Measurements from ENCODE around the gene DYSF. TPM values are rescaled to one million over a fixed set of nuclear protein-coding genes. Genes with fewer than 3 reads are reported as not detected.

Gene DYSF
- total RNA-seq, 2 donors from 2014 or later = 0.23 to 0.30 TPM

- no peaks in the 10 kb centered on the region for H3K36me3 Mint-ChIP-seq
- DNase-seq (ENCODE audit: low spot score in 2 of 2) (no peak), ATAC-seq (no peak)
- no peak overlapping the region for H3K27ac Mint-ChIP-seq
- no peaks in the 10 kb centered on the region for H3K9me3 Mint-ChIP-seq
Measured at GRCh38 chr2:71692621-71693277, 239.4 kb downstream of the DYSF start.

DNA sequence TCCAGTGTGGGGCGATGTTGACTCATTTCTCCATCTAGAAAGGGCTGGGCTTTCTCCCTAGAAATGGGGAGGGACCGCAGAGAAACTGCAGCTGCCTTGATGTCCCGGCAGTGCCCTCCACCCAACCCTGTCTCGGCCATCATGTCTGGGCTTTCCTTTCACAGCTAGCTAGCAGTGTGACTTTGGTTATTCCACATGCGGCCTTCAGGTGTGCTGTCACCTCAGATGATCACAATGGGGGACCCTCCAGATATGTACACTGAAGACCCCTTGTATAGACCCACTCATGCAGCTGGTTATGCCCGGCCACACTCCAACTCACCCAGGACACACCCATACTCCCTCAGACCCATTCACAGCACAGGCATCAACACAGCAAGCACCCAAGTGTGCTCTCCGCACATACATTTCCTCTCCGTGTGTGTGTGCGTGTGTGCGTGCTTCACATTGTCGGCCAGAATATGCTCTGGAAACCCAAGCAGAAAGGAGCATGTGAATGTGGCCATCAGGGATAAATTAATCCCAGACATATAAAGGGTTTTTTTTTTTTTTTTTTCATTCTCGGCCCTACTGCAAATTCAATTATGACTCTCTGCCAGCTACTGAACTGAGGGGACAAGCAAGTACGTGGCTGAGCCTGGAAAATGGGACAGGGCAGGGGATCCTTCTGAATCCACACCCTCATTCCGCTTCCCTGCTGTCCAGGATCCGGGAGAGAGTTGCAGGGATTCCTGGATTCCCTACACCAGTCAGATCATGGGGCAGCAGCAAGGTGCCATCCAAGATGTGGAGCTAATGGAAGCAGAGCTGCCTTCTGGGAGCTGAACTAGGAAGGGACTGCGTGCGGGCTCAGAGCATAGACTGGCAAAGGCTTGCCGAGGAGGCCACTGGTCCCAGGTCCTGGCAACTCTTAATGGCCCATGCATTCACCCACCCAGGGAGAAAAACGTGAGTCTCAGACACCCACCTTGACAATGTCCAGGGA lies 240.2 kb downstream of the DYSF start:
- no peaks in the 10 kb centered on the region for H3K9me3 Mint-ChIP-seq
- H3K36me3 Mint-ChIP-seq = no peaks in the 10 kb centered on the region
- H3K27ac Mint-ChIP-seq = no peak overlapping the region
- no peak for DNase-seq (ENCODE audit: low spot score in 2 of 2)
- no peak for ATAC-seq

DNA sequence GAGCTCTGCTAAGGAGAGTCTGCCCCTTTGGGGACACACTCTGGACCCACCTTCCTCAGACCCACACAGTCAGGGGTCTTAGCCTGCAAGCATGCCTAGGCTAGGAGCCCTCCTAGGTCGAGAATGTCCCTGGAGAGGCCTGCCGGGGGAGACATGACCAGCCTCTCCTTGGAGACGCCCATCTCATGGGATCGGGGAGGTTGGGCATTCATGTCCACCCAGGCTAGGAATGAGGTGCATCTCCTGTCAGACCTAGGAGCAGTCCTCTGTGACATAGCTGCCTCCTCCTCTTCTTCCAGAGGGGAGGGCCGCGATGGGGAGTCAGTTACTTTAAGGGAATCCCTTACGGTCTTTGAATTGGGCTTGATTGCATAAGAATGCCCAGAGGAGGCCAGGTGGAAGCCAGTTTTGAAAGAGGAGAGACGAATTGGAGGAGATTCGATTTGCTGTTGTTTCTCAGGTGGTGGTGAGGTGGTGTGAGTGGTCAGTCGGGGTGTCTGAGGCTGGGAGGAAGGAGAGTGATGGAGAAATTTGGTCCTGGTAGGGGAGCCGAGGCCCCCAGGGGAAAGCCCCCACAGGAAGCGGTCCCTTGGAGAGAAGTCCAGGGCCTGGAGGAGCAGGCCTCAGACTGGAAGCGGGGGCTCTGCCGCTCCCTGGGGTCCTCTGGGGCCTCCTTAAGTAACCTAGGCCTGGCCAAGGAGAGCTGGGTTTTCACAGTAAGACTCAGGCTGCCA lies 241.3 kb downstream of the DYSF start:
- DNase-seq (ENCODE audit: low spot score in 2 of 2) (no peak), ATAC-seq (no peak)
- H3K36me3 Mint-ChIP-seq = no peaks in the 10 kb centered on the region
- no peaks in the 10 kb centered on the region for H3K9me3 Mint-ChIP-seq
- peak overlapping the region in 1 of 2 donors; percentile 30 for H3K27ac Mint-ChIP-seq

DNA sequence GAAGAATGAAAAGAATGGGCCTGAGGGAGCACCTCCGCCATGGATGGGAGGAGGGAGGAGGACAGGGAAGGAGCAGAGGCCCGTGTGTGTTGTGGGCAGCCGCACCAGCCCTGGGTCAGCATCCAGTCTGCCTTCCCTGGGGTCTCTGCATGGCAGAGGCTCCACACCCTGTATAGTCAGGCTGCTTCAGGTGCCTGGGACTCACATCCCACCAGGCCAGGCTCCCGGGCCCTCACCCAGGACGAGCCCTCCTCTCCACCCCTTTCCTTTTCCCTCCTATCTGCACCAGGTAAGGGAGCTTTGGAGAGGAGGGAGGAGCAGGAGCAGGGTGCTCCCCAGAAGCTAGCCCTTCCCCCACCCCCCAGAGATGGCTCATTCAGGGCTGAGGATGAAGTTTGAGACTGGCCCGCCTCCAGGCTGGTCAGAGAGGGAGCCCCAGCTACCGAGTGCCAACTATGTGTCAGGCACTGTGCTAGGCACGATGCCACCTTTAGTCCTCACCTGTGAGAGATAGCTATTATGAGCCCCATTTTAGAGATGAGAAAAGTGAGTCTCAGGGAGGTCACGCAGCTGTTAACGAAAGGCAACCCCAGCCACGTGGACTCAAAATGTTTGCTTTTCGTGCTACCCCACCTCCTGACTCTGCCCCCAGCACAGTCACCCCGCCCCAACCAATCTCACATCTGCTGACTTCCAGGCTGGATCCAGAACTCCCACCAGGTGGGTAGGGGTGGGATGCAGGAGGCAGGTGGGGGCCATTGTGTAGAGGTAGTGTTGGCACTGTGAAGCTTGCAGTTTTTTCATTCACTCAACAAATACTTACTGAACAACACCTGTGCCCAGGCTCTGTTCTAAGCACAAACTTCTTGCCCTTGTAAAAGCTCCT lies 242.1 kb downstream of the DYSF start:
- DNase-seq (ENCODE audit: low spot score in 2 of 2) = no peak
- no peak overlapping the region for H3K27ac Mint-ChIP-seq
- no peaks in the 10 kb centered on the region for H3K9me3 Mint-ChIP-seq
- no peak for ATAC-seq
- no peaks in the 10 kb centered on the region for H3K36me3 Mint-ChIP-seq

DNA sequence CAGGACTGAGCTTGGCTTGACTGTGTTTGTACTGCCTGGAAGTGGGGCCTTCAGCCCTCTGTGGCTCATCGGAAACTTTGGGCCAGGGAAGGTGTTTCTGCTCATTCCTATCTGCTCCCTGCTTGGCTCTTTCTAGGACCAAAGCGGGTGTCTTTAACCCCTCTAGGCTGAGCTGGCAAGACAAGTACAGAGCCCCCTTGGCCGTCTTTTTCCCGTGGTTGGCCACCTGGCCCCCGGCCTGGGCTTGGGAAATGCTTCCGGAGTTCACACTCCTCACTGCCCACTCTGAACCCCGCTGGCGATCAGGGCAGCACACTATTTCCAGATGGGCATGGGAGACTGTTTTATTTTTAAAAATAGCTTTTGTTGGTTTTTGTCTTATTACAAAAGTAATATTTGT lies 243.0 kb downstream of the DYSF start:
- Mint-ChIP-seq H3K36me3 (no peaks in the 10 kb centered on the region), H3K27ac (no peak overlapping the region), H3K9me3 (no peaks in the 10 kb centered on the region)
- ATAC-seq = no peak
- DNase-seq (ENCODE audit: low spot score in 2 of 2) = no peak

DNA sequence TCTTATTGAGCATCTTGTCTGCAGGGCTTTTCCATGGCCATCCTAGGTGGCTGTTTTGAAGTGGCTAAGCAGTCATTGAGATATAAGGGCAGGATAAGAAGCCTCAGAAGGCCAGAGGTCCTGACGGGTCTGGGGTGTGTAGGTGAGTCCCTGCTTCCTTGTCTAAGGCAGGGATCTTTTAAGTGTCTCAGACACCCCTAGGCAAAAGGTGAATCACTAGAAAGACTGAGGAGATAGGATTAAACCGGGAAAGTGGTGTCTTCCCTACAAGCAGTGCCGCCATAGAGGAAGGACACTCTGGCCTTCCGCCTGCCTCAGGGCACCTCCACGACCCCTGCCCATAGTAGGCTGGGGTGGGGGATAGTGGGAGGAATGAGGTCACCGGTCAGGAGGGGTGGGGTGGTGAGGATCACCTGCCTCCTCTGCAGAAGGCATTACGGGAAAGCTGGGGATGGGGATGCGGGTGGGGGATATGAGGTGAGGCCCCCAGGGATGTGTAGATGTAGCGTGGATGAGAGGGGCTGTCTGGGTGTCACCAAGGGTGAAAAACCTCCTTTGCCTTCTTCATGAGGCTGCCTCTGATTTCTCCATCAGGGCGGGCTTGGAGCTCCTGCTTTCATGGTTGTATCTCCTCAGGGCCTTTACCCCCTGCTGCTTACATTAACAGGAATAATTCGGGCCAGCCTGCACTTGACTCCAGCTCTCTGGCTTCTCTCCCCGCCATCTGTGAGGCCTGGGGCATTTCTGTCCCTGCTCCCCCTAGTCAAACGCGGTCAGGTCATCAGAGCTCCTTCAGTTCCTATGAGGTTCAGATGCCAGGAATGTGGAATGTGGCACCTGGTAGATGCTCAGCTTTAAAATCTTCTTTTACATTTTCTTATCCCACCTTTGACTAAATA lies 244.0 kb downstream of the DYSF start:
- Mint-ChIP-seq H3K9me3 (no peaks in the 10 kb centered on the region), H3K27ac (peak overlapping the region in 1 of 2 donors; percentile 33), H3K36me3 (no peaks in the 10 kb centered on the region)
- no peak for ATAC-seq
- no peak for DNase-seq (ENCODE audit: low spot score in 2 of 2)

GRCh38 chr2:71699428-71699827 lies 246.1 kb downstream of the DYSF start:
- Mint-ChIP-seq H3K36me3 (no peaks in the 10 kb centered on the region), H3K27ac (no peak overlapping the region), H3K9me3 (no peaks in the 10 kb centered on the region)
- ATAC-seq = no peak
- no peak for DNase-seq (ENCODE audit: low spot score in 2 of 2)

DNA sequence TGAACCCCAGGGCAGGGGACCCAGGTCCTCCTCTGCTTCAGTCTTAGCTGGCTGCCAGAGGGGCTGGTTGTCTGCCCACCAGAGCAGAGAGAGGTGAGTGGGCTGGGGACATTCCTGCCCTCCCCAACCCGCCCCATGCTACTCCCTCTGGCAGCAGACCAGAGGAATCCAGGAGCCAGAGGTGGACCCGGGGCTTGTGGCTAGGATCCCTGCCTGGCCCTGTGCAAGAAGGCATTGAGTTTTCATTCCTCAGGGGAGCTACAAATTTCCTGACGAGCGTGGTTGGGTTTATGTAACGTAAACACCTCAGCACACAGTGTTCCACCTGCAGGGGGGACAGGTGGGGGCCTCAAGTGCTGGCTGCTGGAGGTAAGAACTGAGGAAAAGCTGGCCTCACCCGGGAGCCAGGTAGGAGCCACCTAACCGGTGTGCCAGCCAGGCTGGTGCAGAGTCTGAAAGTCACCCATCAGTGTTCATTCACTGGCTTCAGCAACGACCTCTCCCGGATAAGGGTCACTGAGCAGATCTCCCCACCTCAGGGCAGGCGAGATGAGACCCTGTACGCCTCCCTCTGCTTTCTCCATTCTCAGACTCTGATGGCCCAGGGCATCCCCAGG lies 246.8 kb downstream of the DYSF start:
- ATAC-seq (no peak), DNase-seq (ENCODE audit: low spot score in 2 of 2) (peak in 1 of 2 donors; percentile 48)
- H3K27ac Mint-ChIP-seq = no peak overlapping the region
- no peaks in the 10 kb centered on the region for H3K9me3 Mint-ChIP-seq
- H3K36me3 Mint-ChIP-seq = no peaks in the 10 kb centered on the region

DNA sequence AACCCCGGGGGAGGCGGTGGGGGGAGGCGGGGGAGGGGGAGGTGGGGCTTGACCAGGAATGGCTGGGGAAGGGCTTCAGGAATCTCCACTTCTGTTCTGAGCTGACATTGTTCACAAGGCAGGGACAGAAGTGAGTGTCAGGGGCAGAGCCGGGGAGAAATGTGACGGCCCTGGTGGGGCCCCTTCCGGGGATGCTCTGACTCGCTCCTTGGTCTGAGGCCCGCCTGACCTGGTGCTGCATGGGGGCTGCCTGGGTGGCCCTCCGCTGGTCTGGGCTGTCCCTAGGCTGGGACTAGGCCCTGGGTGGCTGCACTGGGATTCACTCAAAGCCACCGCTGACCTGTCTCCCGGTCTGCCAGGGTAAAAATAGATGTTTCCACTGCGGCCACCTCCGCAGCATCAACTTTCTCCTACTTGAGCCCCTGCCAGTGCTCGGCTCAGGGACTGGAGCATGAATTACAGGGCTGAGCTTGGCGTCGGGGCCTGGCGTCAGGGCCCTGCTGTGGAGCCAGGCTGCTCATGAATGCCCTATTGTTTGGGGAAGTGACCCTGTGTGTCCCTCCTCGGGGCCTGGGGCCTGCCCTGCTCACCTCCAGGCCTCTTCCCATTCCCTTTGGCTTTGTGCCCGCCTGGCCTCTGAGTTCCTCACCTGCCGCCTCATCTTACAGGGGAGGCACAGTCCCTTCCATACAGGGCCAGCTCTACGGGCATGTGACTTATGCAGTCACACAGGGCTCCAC lies 247.5 kb downstream of the DYSF start:
- H3K36me3 Mint-ChIP-seq = no peaks in the 10 kb centered on the region
- no peaks in the 10 kb centered on the region for H3K9me3 Mint-ChIP-seq
- DNase-seq (ENCODE audit: low spot score in 2 of 2) = peak in 1 of 2 donors; percentile 38
- ATAC-seq = no peak
- no peak overlapping the region for H3K27ac Mint-ChIP-seq

DNA sequence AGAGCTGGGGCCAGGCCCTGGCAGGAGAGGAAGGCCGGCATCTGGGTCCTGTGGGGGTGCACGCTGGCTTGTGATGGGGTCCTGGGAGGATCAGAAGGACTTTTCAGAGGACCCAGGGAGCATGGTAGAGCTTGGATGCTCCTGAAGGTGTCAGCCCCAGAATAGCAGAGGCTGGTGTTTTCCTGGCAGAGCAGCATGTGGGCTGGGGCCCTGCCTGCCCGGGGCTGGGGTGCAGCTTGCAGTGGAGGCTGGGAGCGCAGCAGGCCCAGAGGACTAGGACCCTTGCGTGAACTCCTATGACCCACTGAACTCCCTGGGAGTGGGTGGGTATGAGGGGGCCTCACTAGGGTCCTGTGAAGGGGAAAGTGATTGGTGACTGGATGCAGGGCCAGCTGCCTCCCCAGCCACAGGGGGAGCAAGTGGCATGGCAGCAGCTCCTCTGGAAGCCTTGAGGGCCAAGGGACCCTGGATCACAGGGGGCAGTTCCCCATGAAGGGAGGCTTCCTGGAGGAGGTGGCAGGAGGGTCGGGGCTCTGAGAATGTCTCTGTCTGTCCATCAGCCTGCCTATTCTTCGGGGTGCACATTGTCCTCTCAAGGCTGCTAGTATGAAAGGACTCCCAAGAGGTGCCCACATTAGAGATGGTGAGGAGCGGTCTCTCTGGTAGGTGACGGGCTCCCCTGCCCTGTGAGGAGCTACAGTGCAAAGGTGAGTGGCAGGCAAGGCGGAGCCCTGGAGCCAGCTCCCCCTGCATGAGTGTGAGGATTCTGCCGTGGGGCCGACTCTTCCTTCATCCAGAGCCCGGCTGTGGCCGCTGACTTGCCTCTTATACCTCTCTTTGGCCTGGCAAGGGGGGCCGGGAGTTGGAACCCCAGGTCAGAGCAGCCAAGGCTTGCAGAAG lies 249.0 kb downstream of the DYSF start:
- Mint-ChIP-seq H3K36me3 (no peaks in the 10 kb centered on the region), H3K27ac (no peak overlapping the region), H3K9me3 (no peaks in the 10 kb centered on the region)
- ATAC-seq = no peak
- DNase-seq (ENCODE audit: low spot score in 2 of 2) = peak in 1 of 2 donors; percentile 47

DNA sequence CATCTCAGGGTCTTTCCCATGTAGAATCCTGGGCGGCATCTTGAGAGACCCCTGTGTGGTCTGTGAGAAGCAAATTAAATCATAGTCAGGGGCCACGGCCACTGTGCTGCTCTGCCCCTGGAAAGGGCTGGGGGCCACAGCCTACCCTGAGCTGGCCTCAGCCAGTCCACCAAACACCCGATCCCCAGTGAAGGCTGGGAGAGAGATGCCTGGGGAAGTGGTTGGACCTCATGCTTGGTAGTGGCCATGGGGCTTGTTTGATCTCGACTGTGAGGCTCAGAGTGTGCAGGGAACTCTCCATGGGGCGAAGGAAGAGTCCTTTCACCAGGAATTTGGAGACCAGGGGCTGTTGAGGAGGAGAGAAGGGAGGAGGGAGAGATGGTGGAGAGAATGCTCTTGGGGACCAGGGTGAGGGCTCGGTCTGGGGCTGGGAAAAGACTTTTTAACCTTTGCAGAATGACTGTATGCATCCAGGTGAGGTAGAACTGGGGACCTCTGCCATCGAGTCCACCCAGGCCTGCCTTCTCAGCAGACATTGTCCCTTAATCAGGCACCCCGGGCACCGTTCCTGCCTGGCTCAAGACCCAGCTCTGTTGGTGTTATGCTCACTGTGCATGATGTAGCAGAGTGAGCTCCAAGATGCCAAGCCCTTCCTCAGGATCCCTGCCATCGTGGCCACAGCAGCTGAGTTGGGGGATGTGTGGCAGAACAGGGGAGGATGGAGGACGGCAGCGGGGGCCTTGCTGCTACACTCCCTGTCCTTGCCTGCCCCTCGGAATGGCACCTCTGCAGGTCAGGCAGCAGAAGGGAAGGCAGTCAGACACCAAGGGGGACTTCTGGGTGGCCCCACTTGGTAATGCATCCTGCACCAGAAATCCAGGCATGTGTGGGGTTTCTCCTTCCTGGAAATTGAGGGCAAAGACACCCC lies 249.9 kb downstream of the DYSF start:
- Mint-ChIP-seq H3K27ac (peak overlapping the region in 1 of 2 donors; percentile 11), H3K9me3 (no peaks in the 10 kb centered on the region), H3K36me3 (no peaks in the 10 kb centered on the region)
- no peak for DNase-seq (ENCODE audit: low spot score in 2 of 2)
- ATAC-seq = no peak

DNA sequence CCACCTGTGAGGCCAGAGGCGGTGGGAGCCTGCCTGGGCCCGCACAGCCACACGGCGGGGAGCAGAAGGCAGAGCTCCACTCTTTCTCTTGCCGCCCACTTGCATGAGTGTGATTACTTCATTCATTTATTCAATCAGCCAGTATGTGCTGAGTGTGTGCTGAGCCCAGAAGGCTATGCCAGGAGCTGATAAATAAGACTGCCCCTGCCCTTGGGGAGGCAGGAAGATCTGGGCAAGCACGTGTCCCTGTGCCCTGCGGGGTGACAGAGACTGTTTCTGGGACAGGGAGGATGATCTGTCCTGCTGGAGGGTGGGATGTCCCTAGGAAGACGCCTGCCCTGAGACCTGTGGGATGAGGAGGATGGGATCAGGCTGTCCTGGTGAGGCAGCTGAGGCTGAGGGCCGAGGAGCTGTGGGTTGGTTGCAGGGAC lies 250.8 kb downstream of the DYSF start:
- ATAC-seq = no peak
- no peaks in the 10 kb centered on the region for H3K36me3 Mint-ChIP-seq

GRCh38 chr2:71704688-71705087 lies 251.3 kb downstream of the DYSF start:
- Mint-ChIP-seq H3K27ac (no peak overlapping the region), H3K36me3 (no peaks in the 10 kb centered on the region), H3K9me3 (no peaks in the 10 kb centered on the region)
- DNase-seq (ENCODE audit: low spot score in 2 of 2) (no peak), ATAC-seq (no peak)

More for the DNA sequence above, 250.8 kb downstream of the DYSF start:
- Mint-ChIP-seq H3K27ac (no peak overlapping the region), H3K9me3 (no peaks in the 10 kb centered on the region)
- no peak for DNase-seq (ENCODE audit: low spot score in 2 of 2)

Data from activated naive CD4-positive, alpha-beta T cell treated with anti-CD3 and anti-CD28 coated beads, Interleukin-2, amount 50 U/mL, for 72 hours (primary cell).